Neural progenitor cell (in vitro differentiated cells): ENCODE measurements around the gene ZNF829. TPM values are rescaled to one million over a fixed set of nuclear protein-coding genes. Genes with fewer than 3 reads are reported as not detected.
A peak's percentile ranks its signal among the peaks of the same experiment; 100 is the strongest.

Source experiments
- DNase-seq: peaks from one replicate; pipeline ENCODE4 v3.0.0-alpha.2; 2016; ENCODE audit warnings: low spot score
- H2AFZ ChIP-seq: fragments of 200-600 bp; sonication (generic); replicated peaks from 2 replicates; pipeline ENCODE4 v1.6.1; 2016; ENCODE audit warnings: antibody characterized with exemption
- H3F3A ChIP-seq: fragments of 200-600 bp; sonication (generic); 2 replicates; pipeline ENCODE4 v1.6.1; 2016; ENCODE audit warnings: antibody characterized with exemption, low read depth
- H3K27ac ChIP-seq: fragments of 200-600 bp; sonication (generic); 2 replicates; pipeline ENCODE4 v1.5.1; 2016; ENCODE audit warnings: mild to moderate bottlenecking
- H3K27me3 ChIP-seq: fragments of 200-600 bp; sonication (generic); 2 replicates; pipeline ENCODE4 v1.6.1; 2016; ENCODE audit warnings: mild to moderate bottlenecking, moderate library complexity
- H3K36me3 ChIP-seq: fragments of 200-600 bp; sonication (generic); 2 replicates; pipeline ENCODE4 v1.5.1; 2016
- H3K4me1 ChIP-seq: fragments of 200-600 bp; sonication (generic); 2 replicates; pipeline ENCODE4 v1.6.1; 2016; ENCODE audit warnings: mixed run types
- H3K4me2 ChIP-seq: fragments of 200-600 bp; sonication (generic); 2 replicates; pipeline ENCODE4 v1.6.1; 2016
- H3K4me3 ChIP-seq: fragments of 200-600 bp; sonication (generic); 2 replicates; pipeline ENCODE4 v1.5.1; 2016
- H3K79me2 ChIP-seq: fragments of 200-600 bp; sonication (generic); 2 replicates; pipeline ENCODE4 v1.6.1; 2016; ENCODE audit warnings: low read depth
- H3K9ac ChIP-seq: fragments of 200-600 bp; sonication (generic); 2 replicates; pipeline ENCODE4 v1.6.1; 2016
- H3K9me3 ChIP-seq: fragments of 200-600 bp; sonication (generic); 2 replicates; pipeline ENCODE4 v1.5.1; 2016; ENCODE audit warnings: low read depth
- H4K20me1 ChIP-seq: fragments of 200-600 bp; sonication (generic); 2 replicates; pipeline ENCODE4 v1.6.1; 2016; ENCODE audit warnings: low read depth
- H3K27ac Mint-ChIP-seq: 3 replicates; pipeline ENCODE4 v1.8.0; 2021; ENCODE audit warnings: mixed read lengths
- H3K27me3 Mint-ChIP-seq: 2 replicates; pipeline ENCODE4 v1.8.0; 2022; ENCODE audit warnings: low read depth, mild to moderate bottlenecking, inconsistent platforms, moderate library complexity, mixed read lengths; ENCODE audit not compliant: insufficient read depth
- H3K36me3 Mint-ChIP-seq: 3 replicates; pipeline ENCODE4 v1.8.0; 2021; ENCODE audit warnings: mixed read lengths
- H3K4me1 Mint-ChIP-seq: 3 replicates; pipeline ENCODE4 v1.8.0; 2021; ENCODE audit warnings: mixed read lengths
- H3K4me3 Mint-ChIP-seq: 3 replicates; pipeline ENCODE4 v1.8.0; 2021; ENCODE audit warnings: mild to moderate bottlenecking, moderate library complexity, mixed read lengths
- H3K9me3 Mint-ChIP-seq: 3 replicates; pipeline ENCODE4 v1.8.0; 2020; ENCODE audit warnings: mixed read lengths
- CTCF ChIP-seq: fragments of 200-600 bp; sonication (generic); IDR thresholded peaks from 2 replicates; pipeline ENCODE4 v1.5.1; 2017; ENCODE audit warnings: antibody characterized with exemption, mild to moderate bottlenecking
- EZH2 ChIP-seq: fragments of 200-600 bp; sonication (generic); IDR thresholded peaks from 2 replicates; pipeline ENCODE4 v1.6.1; 2017; ENCODE audit warnings: antibody characterized with exemption, mild to moderate bottlenecking, moderate library complexity
- EZH2phosphoT487 ChIP-seq: fragments of 200-600 bp; sonication (generic); IDR thresholded peaks from 2 replicates; pipeline ENCODE4 v1.6.1; 2017; ENCODE audit warnings: antibody characterized with exemption
- total RNA-seq: library from RNA; depleted of rRNA; stranded (reverse); fragments of >200 nt; gene quantifications from 2 replicates; pipeline ENCODE4 v1.2.3, GENCODE V29; 2015; ENCODE audit warnings: low replicate concordance

ZNF829 gene
- total RNA-seq, 1 donor from 2014 or later: 8.0 TPM

DNA sequence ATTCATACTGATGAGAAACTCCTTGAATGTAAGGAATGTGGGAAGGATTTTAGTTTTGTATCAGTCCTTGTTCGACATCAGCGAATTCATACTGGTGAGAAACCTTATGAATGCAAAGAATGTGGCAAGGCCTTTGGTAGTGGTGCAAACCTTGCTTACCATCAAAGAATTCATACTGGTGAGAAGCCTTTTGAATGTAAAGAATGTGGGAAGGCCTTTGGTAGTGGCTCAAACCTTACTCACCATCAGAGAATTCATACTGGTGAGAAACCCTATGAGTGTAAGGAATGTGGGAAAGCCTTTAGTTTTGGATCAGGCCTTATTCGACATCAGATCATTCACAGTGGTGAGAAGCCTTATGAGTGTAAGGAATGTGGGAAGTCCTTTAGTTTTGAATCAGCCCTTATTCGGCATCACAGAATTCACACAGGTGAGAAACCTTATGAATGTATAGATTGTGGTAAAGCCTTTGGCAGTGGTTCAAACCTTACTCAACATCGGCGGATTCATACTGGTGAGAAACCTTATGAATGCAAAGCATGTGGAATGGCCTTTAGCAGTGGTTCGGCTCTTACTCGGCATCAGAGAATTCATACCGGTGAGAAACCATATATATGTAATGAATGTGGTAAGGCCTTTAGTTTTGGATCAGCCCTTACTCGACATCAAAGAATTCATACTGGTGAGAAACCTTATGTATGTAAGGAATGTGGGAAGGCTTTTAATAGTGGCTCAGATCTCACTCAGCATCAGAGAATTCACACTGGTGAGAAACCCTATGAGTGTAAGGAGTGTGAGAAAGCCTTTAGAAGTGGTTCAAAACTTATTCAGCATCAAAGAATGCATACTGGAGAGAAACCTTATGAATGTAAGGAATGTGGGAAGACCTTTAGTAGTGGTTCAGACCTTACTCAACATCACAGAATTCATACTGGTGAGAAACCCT, 38.8 kb downstream of the ZNF829 start:
- Mint-ChIP-seq H3K27me3 (no peaks in the 10 kb centered on the region), H3K36me3 (peaks cover 57% of the 10 kb centered on the region), H3K9me3 (peaks cover 73% of the 10 kb centered on the region), H3K4me1 (no peaks in the 10 kb centered on the region), H3K27ac (no peak overlapping the region), H3K4me3 (no peak overlapping the region)
- no peak for DNase-seq
- H2AFZ ChIP-seq: no peak overlapping the region
- H3K36me3 ChIP-seq: peaks cover 53% of the 10 kb centered on the region
- no peaks in the 10 kb centered on the region for H4K20me1 ChIP-seq
- no peak overlapping the region for H3K27ac ChIP-seq
- H3F3A ChIP-seq: no peaks in the 10 kb centered on the region
- H3K4me2 ChIP-seq: no peak overlapping the region
- H3K27me3 ChIP-seq: no peaks in the 10 kb centered on the region
- H3K9ac ChIP-seq: no peak overlapping the region
- H3K9me3 ChIP-seq: peaks cover 88% of the 10 kb centered on the region
- H3K4me1 ChIP-seq: no peaks in the 10 kb centered on the region
- H3K79me2 ChIP-seq: no peaks in the 10 kb centered on the region
- H3K4me3 ChIP-seq: no peak overlapping the region
- no peak for TF ChIP-seq EZH2
- TF ChIP-seq EZH2phosphoT487: no peak
- TF ChIP-seq CTCF: no peak

- H3K4me3 Mint-ChIP-seq: no peak overlapping the region
- no peak for TF ChIP-seq EZH2phosphoT487
- TF ChIP-seq CTCF: no peak
- H4K20me1 ChIP-seq: no peaks in the 10 kb centered on the region
- H3K36me3 ChIP-seq: peaks cover 34% of the 10 kb centered on the region
- H3K9ac ChIP-seq: peak overlapping the region; percentile 94
- no peak for DNase-seq
- peaks cover 49% of the 10 kb centered on the region for H3K36me3 Mint-ChIP-seq
- peak overlapping the region; percentile 72 for H3K4me2 ChIP-seq
- H3K27ac Mint-ChIP-seq: no peak overlapping the region
- no peaks in the 10 kb centered on the region for H3K27me3 ChIP-seq
- no peak overlapping the region for H3K27ac ChIP-seq
- no peaks in the 10 kb centered on the region for H3F3A ChIP-seq
- peaks cover 18% of the 10 kb centered on the region for H3K9me3 ChIP-seq
- H3K4me3 ChIP-seq: peak overlapping the region; percentile 73
- peaks cover 68% of the 10 kb centered on the region for H3K79me2 ChIP-seq
- peaks cover 5% of the 10 kb centered on the region for H3K27me3 Mint-ChIP-seq
- peaks cover 46% of the 10 kb centered on the region for H3K9me3 Mint-ChIP-seq
- no peak overlapping the region for H2AFZ ChIP-seq
- peaks cover 7% of the 10 kb centered on the region for H3K4me1 ChIP-seq
- H3K4me1 Mint-ChIP-seq: no peaks in the 10 kb centered on the region
Measured at GRCh38 chr19:36851898-36852297, 64.2 kb downstream of the ZNF829 start.

DNA sequence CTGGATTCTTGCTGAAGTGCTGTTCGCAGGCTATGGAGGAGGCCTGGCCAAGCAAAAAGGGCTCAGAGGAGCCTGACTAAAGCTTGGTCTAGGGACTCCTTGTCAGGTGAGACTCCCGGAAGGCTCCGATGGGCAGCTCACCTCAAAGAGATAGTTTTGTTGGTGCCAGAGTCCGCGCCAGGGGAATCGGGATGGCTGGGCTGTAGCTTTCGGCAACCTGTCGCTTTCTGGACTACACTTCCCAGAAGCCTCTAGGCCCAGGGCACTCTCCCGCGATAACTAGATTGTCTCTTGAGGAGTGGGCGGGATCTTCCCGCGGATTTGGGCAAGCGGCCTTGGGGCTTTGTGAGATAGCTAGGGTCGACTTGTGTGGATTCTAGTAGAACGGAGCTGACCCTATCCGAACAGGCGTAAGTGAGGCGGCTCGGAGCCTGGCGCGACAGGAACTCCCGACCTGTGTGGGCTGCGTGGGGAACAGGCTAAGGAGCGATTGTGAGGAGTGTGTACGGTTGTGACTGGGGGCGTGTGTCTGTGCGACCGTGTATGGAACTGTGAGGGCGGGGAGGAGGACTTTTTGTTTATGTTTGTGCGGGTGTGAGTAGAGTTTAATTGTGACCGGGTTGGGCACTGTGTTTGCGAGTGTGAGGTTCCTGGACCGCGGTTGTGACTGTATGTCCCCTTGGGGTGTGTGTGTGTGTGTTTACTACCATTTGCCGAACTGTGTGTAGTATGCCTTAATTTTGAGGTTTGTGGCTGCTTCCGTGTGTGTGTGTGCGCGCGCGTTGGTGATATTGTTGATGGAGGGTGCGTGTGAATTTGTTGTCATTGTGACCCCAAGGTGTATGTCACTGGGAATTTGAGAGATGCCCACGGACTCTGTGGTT, 65.3 kb downstream of the ZNF829 start, which contains the start of gene ZNF345:
Gene ZNF345, plus strand, starts transcription at position 318 of the 884 bp plus-strand sequence. CDS start 25,955 bp downstream, outside the sequence.
- H3K79me2 ChIP-seq: peaks cover 62% of the 10 kb centered on the region
- no peaks in the 10 kb centered on the region for H4K20me1 ChIP-seq
- peak; percentile 99 for DNase-seq
- Mint-ChIP-seq H3K4me3 (no peak within 1 kb of the TSS), H3K4me1 (no peaks in the 10 kb centered on the region), H3K27ac (no peak within 1 kb of the TSS), H3K36me3 (peaks cover 51% of the 10 kb centered on the region), H3K9me3 (peaks cover 50% of the 10 kb centered on the region), H3K27me3 (peaks cover 5% of the 10 kb centered on the region)
- peaks cover 24% of the 10 kb centered on the region for H3K36me3 ChIP-seq
- H3K9me3 ChIP-seq: peaks cover 7% of the 10 kb centered on the region
- peak within 1 kb of the TSS; percentile 73 for H3K4me3 ChIP-seq
- no peak within 1 kb of the TSS for H3K27ac ChIP-seq
- H3K9ac ChIP-seq: peak within 1 kb of the TSS; percentile 94
- H3K27me3 ChIP-seq: no peaks in the 10 kb centered on the region
- no peak for TF ChIP-seq CTCF
- no peak for TF ChIP-seq EZH2phosphoT487
- TF ChIP-seq EZH2: no peak
- peak within 1 kb of the TSS; percentile 95 for H2AFZ ChIP-seq
- H3K4me1 ChIP-seq: peaks cover 7% of the 10 kb centered on the region
- H3F3A ChIP-seq: no peaks in the 10 kb centered on the region
- H3K4me2 ChIP-seq: peak within 1 kb of the TSS; percentile 72
